ENCODE data around the gene HGD.

DNA sequence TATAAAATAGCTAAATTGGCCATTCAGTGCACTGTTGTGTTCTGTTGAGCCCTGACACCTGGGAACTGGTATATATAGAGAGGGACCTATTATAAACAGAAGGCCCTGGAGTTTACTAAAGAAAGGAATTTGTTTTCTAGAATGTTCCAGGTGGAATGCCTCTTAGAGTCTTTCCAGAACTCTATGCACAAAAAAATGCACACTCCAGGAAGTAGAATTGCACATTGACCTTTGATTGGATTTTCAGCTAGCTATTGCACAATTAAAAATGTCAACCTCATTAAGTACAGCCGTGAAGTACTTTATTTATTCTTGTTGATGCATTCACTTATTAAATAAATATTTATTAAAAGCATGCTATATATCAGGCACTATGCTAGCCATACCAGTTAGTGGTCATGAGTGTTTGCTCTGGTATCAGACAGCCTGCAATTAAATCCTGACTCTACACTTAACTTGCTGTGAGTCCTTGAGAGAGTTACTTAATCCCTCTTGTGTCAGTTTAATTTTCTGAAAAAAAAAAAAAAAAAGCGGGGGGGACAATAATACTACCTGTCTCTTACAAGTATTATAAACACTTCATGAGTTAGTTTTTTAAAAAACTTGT, 45.1 kb downstream of the HGD start:
- TF ChIP-seq CTCF (IDR thresholded peaks at IDR 0.05; ENCODE audit: low read depth, low read length, poor library complexity, severe bottlenecking) = no peak
- TF ChIP-seq EZH2phosphoT487 (IDR thresholded peaks at IDR 0.05; ENCODE audit: borderline replicate concordance, low read length) = no peak

All from DOHH2 (cell line).